Measurements from ENCODE around the gene ZNF543.

Gene ZNF543

DNA sequence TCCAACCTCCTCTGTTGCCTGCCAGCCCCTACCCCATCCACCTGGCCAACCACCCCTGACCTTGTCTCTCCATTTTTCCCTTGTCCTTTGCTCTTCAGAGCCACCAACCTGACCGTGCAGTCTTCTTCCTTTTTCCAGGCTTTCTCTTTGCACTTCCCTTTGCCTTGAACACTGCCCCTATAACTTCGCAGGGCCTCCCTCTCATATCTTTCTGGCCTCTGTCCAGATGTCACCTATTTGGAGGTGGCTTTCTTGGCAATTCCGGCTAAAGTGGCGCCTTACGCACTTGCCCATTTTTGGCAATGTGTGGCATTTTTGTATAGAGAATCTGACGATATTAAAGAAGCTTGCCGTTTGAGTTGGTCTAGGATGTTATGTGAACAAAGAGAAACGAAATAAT lies 844 bp downstream of the ZNF543 start:
- peak overlapping the region; percentile 63 for H3K4me3 ChIP-seq (ENCODE audit: low read length)
- no peak for DNase-seq (ENCODE audit: low read depth)

DNA sequence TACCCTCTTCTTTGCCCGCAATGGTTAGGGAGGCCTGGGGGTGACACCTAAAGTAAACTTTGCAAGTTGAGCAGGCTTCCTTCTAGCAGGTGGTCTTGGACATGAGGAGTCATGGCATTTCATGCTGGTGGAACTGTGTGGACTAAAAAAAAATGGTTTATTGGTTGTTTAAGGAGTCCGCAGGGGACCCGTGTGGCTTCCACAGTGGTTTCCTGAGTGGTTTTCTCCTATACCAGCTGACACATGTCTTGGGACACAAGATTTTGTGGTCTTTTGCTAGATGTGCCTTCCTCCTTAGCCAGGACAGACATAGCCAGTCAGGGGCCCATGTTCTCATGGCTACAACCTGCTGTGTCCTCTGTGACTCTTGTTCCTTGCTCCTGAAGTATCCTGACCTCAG lies 1.5 kb downstream of the ZNF543 start:
- no peak for DNase-seq (ENCODE audit: low read depth)
- peak overlapping the region; percentile 63 for H3K4me3 ChIP-seq (ENCODE audit: low read length)
- TF ChIP-seq, protein P1, sequence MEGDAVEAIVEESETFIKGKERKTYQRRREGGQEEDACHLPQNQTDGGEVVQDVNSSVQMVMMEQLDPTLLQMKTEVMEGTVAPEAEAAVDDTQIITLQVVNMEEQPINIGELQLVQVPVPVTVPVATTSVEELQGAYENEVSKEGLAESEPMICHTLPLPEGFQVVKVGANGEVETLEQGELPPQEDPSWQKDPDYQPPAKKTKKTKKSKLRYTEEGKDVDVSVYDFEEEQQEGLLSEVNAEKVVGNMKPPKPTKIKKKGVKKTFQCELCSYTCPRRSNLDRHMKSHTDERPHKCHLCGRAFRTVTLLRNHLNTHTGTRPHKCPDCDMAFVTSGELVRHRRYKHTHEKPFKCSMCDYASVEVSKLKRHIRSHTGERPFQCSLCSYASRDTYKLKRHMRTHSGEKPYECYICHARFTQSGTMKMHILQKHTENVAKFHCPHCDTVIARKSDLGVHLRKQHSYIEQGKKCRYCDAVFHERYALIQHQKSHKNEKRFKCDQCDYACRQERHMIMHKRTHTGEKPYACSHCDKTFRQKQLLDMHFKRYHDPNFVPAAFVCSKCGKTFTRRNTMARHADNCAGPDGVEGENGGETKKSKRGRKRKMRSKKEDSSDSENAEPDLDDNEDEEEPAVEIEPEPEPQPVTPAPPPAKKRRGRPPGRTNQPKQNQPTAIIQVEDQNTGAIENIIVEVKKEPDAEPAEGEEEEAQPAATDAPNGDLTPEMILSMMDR (IDR thresholded peaks at IDR 0.05; ENCODE audit: insufficient read depth, low read depth, low read length, missing control alignments), result no peak

More for the DNA sequence above, 844 bp downstream of the ZNF543 start:
- TF ChIP-seq, protein P1 (IDR thresholded peaks at IDR 0.05; ENCODE audit: insufficient read depth, low read depth, low read length, missing control alignments), result no peak

DNA sequence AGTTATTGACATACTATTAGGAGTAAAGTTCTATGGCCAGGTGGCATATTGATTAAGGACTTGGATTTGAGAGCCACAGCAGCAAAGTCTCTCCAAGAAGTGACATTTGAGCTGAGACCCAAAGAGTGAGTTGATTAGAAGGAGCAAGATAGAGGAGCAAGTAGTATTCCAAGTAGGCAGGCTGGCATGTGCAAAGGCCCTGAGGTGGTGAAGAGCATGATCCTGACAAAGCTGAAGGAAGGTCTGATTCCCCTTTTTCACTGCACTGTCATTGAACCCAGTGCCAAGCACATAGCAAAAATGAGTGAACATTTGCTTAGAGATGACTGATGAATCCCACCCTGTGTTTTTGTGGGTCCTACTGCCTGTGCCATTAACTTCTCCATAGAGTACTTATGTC lies 4.7 kb downstream of the ZNF543 start:
- TF ChIP-seq, protein P1 (IDR thresholded peaks at IDR 0.05; ENCODE audit: insufficient read depth, low read depth, low read length, missing control alignments), result no peak
- no peak overlapping the region for H3K4me3 ChIP-seq (ENCODE audit: low read length)
- DNase-seq (ENCODE audit: low read depth), result no peak

DNA sequence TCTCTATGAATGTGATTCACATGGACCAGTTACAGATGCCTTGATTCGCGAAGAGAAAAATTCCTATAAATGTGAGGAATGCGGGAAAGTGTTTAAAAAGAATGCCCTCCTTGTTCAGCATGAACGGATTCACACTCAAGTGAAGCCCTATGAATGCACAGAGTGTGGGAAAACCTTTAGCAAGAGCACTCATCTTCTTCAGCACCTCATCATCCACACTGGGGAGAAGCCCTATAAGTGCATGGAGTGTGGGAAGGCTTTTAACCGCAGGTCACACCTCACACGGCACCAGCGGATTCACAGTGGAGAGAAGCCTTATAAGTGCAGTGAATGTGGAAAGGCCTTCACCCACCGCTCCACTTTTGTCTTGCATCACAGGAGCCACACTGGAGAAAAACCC lies 7.7 kb downstream of the ZNF543 start:
- H3K4me3 ChIP-seq (ENCODE audit: low read length), result no peak overlapping the region
- TF ChIP-seq, protein P1 (IDR thresholded peaks at IDR 0.05; ENCODE audit: insufficient read depth, low read depth, low read length, missing control alignments), result no peak

DNA sequence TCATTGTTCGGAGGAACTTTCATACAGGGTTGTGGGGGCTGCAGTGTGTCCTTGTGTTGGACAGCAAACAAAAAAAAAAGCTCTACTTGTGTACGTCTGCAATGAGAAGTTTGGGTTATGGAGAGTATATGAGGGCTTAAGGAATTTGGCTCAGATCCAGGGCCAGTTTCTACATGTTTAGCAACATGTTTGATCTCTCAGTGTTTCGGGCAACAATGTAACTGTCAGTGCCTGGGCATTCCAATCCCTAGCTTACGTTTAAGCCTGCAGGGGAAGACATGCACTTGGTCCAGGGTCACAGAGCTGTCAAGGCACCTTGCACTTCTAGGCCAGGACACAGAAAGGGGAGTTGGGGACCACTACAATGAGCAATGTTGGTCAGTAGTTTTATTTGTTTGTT lies 13.9 kb downstream of the ZNF543 start:
- no peak overlapping the region for H3K4me3 ChIP-seq (ENCODE audit: low read length)
- DNase-seq (ENCODE audit: low read depth), result peak; percentile 98
- TF ChIP-seq, protein P1 (IDR thresholded peaks at IDR 0.05; ENCODE audit: insufficient read depth, low read depth, low read length, missing control alignments), result no peak

More for the DNA sequence above, 7.7 kb downstream of the ZNF543 start:
- no peak for DNase-seq (ENCODE audit: low read depth)

DNA sequence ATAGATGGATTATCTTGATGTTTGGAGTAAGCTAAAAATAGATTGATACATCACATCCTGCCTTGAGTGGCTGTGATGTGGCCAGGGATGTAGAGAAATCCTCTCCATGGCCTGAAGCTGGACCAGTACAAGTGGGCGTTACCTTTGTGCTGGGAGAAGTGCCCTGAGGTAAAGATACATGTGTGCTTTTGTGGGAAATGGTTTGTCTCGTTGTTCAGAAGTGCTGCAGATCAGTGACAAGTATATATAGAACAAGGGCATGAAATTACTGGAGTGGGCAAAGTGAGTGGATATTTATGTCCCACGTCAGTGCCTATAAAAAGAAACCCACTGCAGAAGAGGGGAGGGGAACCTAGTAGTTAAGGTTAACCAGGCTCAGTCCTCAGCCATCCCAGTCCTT lies 18.6 kb downstream of the ZNF543 start:
- DNase-seq (ENCODE audit: low read depth), result no peak
- no peak overlapping the region for H3K4me3 ChIP-seq (ENCODE audit: low read length)
- TF ChIP-seq, protein P1 (IDR thresholded peaks at IDR 0.05; ENCODE audit: insufficient read depth, low read depth, low read length, missing control alignments), result no peak

DNA sequence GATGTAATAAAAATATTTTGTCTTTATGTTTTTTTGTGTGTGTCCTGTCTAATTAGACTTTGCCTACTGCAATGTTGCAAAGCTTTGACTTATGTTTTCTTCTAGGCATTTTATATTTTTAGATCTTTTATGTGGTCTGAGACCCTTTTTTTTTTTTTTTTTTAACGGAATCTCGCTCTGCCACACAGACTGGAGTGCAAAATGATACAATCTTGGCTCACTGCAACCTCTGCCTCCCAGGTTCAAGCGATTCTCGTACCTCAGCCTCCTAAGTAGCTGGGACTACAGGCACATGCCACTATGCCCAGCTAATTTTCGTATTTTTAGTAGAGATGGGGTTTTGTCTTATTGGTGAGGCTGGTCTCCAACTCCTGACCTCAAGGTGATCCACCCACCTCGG lies 22.3 kb downstream of the ZNF543 start:
- no peak for DNase-seq (ENCODE audit: low read depth)

More for the DNA sequence above, 22.3 kb downstream of the ZNF543 start:
- TF ChIP-seq, protein P1 (IDR thresholded peaks at IDR 0.05; ENCODE audit: insufficient read depth, low read depth, low read length, missing control alignments), result no peak
- no peak overlapping the region for H3K4me3 ChIP-seq (ENCODE audit: low read length)
